K562 (cell line): ENCODE data around the gene ZNF239. TPM values are rescaled to one million over a fixed set of nuclear protein-coding genes. Genes with fewer than 3 reads are reported as not detected.

ENCODE experiments used
- CCAR2 ChIP-seq: fragments of 200-400 bp; formaldehyde crosslinking; IDR thresholded peaks from 2 replicates; pipeline ENCODE4 v1.6.1; 2017; ENCODE audit warnings: mild to moderate bottlenecking, low read depth, low read length
- CEBPB ChIP-seq: fragments of 450-650 bp; IDR thresholded peaks from 2 replicates; pipeline ENCODE4 v1.6.1; 2016; ENCODE audit warnings: missing genetic modification characterization, missing compliant biosample characterization
- CHD2 ChIP-seq: IDR thresholded peaks from 2 replicates; pipeline ENCODE4 v1.6.1; 2011; ENCODE audit warnings: low read depth, low read length
- ERF ChIP-seq: fragments of 450-650 bp; formaldehyde crosslinking; IDR thresholded peaks from 2 replicates; pipeline ENCODE4 v1.4.0; 2020; ENCODE audit warnings: mild to moderate bottlenecking, mixed read lengths
- ESRRA ChIP-seq: fragments of 450-650 bp; IDR thresholded peaks from 2 replicates; pipeline ENCODE4 v1.6.1; 2014; ENCODE audit warnings: low read depth, mild to moderate bottlenecking, moderate library complexity, borderline replicate concordance
- GATAD2B ChIP-seq: fragments of 450-650 bp; IDR thresholded peaks from 2 replicates; pipeline ENCODE4 v1.6.1; 2017; ENCODE audit warnings: mild to moderate bottlenecking, borderline replicate concordance
- HDAC8 ChIP-seq: fragments of 450-650 bp; IDR thresholded peaks from 2 replicates; pipeline ENCODE4 v1.6.1; 2016; ENCODE audit warnings: mild to moderate bottlenecking, missing genetic modification characterization, moderate library complexity, missing compliant biosample characterization
- MCM7 ChIP-seq, 2 experiments: fragments of 450-650 bp; IDR thresholded peaks; 2 replicates each; pipeline ENCODE4 v1.6.1; 2016 to 2018
- NR1H2 ChIP-seq: sonication (generic); formaldehyde crosslinking; IDR thresholded peaks from 2 replicates; pipeline ENCODE4 v1.4.0; 2020; ENCODE audit warnings: mild to moderate bottlenecking, missing genetic modification reagents
- POLR2G ChIP-seq: fragments of 200-400 bp; formaldehyde crosslinking; IDR thresholded peaks from 2 replicates; pipeline ENCODE4 v1.6.1; 2017; ENCODE audit warnings: low read depth, mild to moderate bottlenecking, antibody characterized with exemption, low read length, moderate library complexity
- TBP ChIP-seq: optimal IDR thresholded peaks from 2 replicates; pipeline ENCODE3; 2011; ENCODE audit warnings: low read depth, low read length, improper control_type of control experiment
- ZFPM2 ChIP-seq: fragments of 250-450 bp; sonication (Bioruptor Pico); IDR thresholded peaks from 2 replicates; pipeline ENCODE4 v1.5.1; 2022; ENCODE audit warnings: mild to moderate bottlenecking
- ZNF224 ChIP-seq: sonication (generic); formaldehyde crosslinking; IDR thresholded peaks from 2 replicates; pipeline ENCODE4 v1.8.0; 2022; ENCODE audit warnings: mild to moderate bottlenecking, missing genetic modification reagents
- polyA plus RNA-seq, 8 experiments: library from polyadenylated mRNA; depleted of rRNA in 4 of 8; stranded (reverse) in 5 of 8; unstranded in 3 of 8; fragments of >200 nt; fragmentation: Nextera tagmentation in 2 of 8; fragmentation: Illumina TruSeq in 1 of 8; extraction: Ambion mirVana in 2 of 8; extraction: Trizol in 1 of 8; gene quantifications; 2 replicates each; pipeline versions ENCODE4 v1.2.1 to v1.2.3, GENCODE V29; 2011 to 2014; ENCODE audit warnings: inconsistent platforms in 1 of 8, missing spikeins in 1 of 8
- total RNA-seq, 7 experiments: library from RNA; depleted of rRNA in 6 of 7; stranded (reverse); fragments of >200 nt in 6 of 7; fragmentation: Illumina TruSeq in 2 of 7; extraction: Trizol in 2 of 7; gene quantifications; 2 replicates each; pipeline versions ENCODE4 v1.2.1 to v1.2.3, GENCODE V29; 2011 to 2021; ENCODE audit warnings: low replicate concordance in 1 of 7
- TF ChIP-seq, protein P1 (sequence below), 2 experiments: fragments of 450-650 bp; IDR thresholded peaks; 2 replicates each; pipeline ENCODE4 v1.6.1; 2016
- TF ChIP-seq, protein P2 (sequence below): fragments of 250-450 bp; sonication (Bioruptor Pico); IDR thresholded peaks from 2 replicates; pipeline ENCODE4 v1.9.0; 2021; ENCODE audit warnings: mild to moderate bottlenecking, inconsistent platforms

ZNF239 gene
- total and polyA plus RNA-seq, 9 of the 15 experiments (the other 6 are each of a cell fraction or from before 2014, with no cell fraction given): 13.7 to 26.7 (median 23.4) TPM

GRCh38 chr10:43574001-43574892 is at the start of gene ZNF239 (continued):
- TF ChIP-seq ZFPM2 (CRISPR knock-in tag): no peak
- peak; percentile 87 for TF ChIP-seq GATAD2B
- no peak for TF ChIP-seq CCAR2
- 0 out of 2 replicates have a peak, but pooled peaks have one; percentile 70 for TF ChIP-seq ERF (CRISPR knock-in tag)
- peak; percentile 85; the same call in 1 of the 2 replicates for TF ChIP-seq HDAC8
- 0 out of 2 replicates have a peak, but pooled peaks have one; percentile 56 for TF ChIP-seq NR1H2 (CRISPR knock-in tag)
- peak; percentile 69 for TF ChIP-seq ESRRA
- peak; percentile 46 for TF ChIP-seq CEBPB (tag)
- TF ChIP-seq, protein P1, sequence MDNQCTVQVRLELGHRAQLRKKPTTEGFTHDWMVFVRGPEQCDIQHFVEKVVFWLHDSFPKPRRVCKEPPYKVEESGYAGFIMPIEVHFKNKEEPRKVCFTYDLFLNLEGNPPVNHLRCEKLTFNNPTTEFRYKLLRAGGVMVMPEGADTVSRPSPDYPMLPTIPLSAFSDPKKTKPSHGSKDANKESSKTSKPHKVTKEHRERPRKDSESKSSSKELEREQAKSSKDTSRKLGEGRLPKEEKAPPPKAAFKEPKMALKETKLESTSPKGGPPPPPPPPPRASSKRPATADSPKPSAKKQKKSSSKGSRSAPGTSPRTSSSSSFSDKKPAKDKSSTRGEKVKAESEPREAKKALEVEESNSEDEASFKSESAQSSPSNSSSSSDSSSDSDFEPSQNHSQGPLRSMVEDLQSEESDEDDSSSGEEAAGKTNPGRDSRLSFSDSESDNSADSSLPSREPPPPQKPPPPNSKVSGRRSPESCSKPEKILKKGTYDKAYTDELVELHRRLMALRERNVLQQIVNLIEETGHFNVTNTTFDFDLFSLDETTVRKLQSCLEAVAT (IDR thresholded peaks at IDR 0.05): no peak
- no peak for TF ChIP-seq MCM7 (IDR thresholded peaks at IDR 0.05)
- peak; percentile 96 for TF ChIP-seq ZNF224
- peak; percentile 95 for TF ChIP-seq POLR2G
- TF ChIP-seq TBP: no peak
- TF ChIP-seq, protein P2, sequence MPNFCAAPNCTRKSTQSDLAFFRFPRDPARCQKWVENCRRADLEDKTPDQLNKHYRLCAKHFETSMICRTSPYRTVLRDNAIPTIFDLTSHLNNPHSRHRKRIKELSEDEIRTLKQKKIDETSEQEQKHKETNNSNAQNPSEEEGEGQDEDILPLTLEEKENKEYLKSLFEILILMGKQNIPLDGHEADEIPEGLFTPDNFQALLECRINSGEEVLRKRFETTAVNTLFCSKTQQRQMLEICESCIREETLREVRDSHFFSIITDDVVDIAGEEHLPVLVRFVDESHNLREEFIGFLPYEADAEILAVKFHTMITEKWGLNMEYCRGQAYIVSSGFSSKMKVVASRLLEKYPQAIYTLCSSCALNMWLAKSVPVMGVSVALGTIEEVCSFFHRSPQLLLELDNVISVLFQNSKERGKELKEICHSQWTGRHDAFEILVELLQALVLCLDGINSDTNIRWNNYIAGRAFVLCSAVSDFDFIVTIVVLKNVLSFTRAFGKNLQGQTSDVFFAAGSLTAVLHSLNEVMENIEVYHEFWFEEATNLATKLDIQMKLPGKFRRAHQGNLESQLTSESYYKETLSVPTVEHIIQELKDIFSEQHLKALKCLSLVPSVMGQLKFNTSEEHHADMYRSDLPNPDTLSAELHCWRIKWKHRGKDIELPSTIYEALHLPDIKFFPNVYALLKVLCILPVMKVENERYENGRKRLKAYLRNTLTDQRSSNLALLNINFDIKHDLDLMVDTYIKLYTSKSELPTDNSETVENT: peak; percentile 80
- peak; percentile 46; the same call in 1 of the 2 replicates for TF ChIP-seq CHD2
